Central memory CD4-positive, alpha-beta T cell (primary cell): Measurements from ENCODE around the gene STX2.
"Not testable (repeated sequence)": the region's sequence is repeated elsewhere in the genome, so short reads cannot be mapped to it uniquely, and the experiment has no call there.

Experiments used
- DNase-seq: peaks from one replicate; pipeline ENCODE4 v3.0.0; 2022
- total RNA-seq, 3 experiments: gene quantifications; one replicate each; lab custom pipeline; 2026; lab: John Stamatoyannopoulos, UW

Gene STX2
- total RNA-seq: 31.2 to 60.8 (median 40.3) reads per million in 3 experiments

DNA sequence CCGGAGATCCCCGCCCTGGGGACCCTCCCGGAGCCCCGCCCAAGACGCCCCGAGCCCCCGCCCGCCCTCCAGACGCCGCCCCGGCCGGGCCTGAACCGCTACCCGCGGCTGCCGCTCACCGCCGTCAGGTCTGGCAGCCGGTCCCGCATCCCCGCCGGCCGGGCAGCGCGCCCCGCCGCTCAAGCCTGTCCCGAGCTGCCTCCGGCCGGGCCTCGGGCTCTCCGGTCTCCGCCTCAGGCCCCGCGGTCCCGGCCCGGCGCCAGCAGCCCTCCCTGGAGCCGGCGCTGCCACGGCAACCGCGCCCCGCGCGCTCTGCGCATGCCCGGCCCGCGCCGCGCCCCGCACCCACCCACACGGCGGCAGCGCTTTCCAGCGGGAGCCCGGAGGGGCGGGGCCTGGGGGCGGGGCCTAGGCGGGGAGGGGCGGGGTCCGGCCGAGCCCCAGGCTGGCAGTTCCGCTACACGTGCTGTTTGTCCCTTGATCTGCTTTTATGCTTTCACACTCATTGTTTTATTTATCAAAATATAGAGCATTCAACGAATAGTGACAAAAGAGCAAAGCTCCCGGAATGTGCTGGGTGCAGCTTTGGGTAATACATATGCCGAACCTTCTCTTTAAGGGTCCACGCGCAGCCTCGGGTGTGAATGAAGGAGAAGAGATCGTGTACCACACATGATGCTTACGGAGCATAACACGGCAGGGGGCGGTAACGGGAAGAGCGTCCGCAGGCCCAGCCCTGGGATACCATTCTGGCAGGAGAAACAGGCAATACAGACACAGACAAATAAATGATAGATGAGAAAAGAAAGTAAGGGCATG lies at the start of gene STX2:
STX2 (minus strand) TSS at position 300 of the 819 bp plus-strand sequence; CDS start at position 149, 151 bp downstream.
- peak; percentile 90 for DNase-seq

DNA sequence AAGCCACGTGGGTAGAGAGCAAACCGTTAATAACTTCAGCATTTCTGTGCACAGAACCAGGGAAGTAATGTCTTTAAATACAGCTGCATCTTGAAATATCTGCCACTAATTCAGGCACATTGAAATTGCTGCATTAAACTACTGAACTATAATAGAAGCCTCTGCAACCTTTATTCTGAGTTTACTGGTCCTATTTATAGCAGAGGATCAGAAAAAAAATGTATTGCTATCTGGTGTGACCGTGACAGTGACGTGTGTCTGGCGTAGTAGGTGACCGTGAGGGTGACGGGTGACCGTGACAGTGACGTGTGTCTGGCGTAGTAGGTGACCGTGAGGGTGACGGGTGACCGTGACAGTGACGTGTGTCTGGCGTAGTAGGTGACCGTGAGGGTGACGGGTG lies 48.1 kb upstream of the STX2 start:
- DNase-seq: not testable (repeated sequence)

DNA sequence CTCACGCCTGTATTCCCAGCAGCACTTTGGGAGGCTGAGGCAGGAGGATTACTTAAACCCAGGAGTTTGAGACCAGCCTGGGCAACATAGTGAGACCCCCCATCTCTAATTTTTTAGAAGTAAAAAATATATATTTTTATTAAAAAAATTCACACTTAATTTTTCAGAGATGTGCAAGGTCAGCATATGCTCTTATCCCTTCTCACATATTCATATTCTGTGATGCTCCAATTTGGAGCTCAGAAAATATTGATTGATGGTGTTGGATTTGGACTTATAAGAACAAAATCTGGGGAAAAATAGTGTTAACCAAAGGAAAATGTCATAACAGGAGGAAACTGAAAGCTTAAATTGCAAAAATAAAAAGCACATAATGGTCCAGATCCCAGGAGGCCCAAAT lies 42.5 kb upstream of the STX2 start:
- DNase-seq: no peak

DNA sequence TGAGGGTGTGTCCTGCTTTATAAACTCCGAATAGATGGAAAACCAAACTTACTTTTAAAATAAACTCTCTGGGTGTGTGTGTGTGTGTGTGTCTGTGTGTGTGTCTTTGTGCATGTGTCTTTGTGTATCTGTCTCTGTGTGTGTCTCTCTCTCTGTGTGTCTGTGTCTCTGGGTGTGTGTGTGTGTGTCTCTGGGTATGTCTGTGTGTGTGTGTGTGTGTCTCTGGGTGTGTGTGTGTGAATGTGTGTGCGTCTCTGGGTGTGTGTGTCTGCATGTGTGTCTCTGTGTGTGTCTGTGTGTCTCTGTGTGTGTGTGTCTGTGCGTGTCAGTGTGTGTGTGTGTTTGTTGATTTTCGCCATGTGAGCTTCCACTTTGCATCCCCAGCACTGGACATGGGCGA lies 42.0 kb upstream of the STX2 start:
- no peak for DNase-seq

DNA sequence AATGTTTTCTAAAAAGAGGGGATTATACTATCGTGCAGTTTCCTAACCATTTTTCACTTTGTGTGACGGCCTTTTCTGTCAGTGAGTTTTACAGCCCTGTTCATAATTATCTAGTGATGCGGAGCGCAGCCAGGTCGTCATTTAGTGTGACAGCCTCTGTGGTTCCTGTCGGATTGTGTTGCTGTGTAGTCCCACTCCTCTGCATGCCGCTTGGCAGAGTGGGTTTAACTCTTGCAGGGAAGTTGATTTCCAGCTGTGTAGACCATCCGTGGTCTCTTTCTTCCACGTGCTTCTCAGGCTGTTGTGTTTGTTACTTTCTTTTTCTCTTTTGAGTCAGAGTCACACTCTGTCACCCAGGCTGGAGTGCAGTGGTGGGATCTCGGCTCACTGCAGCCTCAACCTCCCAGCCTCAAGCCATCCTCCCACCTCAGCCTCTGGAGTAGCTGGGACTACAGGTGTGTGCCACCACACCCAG lies 41.4 kb upstream of the STX2 start:
- no peak for DNase-seq

DNA sequence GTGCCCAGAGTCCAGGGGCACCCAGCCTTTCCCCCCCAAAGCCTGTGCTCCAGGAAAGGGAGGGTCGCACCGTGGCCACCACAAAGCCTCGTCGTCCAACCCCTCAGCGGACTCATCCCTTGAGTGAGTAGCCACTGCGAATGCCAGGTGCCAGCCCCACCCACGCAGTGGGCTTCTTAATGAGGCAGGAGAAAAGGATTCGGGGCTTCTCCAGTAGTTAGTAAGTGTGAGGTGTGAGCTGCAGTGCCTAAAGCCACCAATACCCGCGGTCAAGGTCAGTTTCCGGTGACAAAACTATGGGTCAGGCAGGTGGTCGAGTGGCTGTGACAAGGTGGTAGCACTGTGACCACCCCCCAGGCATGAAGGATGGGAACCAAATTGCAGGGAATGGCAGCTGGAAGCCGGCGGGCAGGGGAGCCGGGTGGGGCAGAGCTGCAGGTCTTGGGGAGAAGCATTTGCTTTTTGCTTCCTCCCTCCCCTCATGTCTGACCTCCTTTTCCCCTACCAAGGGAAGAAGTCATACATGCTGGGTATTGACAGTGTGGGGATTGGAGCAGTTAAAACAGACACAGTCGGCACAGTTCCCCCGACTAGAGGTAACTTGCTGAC lies 40.8 kb upstream of the STX2 start:
- DNase-seq: no peak

DNA sequence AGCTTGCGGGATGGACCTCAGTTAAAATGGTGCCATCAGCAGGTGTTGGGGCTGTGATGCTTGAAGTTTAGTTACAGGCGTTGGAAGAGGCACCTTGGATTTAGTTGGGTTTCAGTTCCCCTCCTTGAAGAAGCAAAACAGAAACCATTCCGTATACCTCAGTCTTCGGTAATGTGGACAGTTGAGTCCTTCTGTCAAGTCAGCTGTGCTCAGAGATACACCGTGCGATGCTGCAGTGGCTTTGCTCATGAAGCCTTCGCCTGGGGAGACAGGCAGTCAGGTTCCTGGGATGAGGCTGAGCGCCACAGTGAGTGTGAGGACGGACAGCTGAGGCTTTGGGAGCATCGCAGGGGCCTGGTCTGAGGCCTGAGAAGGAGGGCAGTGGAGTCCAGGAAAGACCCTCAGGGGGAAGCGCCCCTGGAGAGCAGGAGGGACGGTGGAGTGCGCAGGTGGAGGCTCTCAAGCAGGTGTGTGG lies 40.2 kb upstream of the STX2 start:
- DNase-seq: no peak

DNA sequence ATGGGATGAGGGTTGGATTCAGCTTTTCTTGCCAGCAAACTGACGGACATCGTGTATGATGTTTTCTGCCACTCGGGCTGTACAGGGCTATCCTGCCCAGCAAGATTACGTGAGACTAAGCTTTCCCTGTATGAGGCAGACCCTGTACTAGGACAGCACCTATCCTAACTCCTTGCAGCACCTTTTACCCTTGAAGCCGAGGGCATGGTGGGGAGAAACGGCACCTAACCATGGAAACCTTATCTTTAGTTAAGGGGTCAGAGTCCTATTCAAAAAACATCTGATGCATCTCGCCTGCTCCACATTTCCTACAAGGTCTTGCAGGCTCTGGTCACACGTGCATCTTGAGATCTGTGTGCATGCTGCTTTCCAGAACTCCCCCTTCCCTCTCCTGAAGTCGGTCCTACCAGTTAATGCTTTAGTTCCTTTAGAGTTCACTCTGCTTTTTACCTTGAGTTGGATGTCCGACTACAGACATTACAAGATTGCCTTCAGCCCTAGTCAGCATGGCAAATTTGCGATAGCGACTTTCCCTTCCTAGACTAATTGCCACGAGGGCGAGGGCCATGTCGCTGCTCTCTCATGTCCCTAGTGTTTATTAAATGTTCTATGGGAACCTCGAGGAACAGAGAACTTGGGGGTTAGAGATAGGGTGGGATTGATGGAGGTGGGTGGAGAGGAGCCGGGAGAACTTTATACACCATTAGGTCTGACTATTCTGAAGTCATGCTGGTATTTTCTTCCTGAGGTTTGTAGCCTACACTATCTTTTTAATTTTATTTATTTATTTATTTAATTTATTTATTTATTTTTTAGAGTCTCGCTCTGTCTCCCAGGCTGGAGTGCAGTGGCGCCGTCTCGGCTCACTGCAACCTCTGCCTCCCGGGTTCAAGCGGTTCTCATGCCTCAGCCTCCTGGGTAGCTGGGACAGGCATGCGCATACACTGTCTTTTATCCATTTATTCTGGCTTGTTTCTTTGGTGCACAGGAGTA lies 39.4 kb upstream of the STX2 start:
- DNase-seq: no peak

DNA sequence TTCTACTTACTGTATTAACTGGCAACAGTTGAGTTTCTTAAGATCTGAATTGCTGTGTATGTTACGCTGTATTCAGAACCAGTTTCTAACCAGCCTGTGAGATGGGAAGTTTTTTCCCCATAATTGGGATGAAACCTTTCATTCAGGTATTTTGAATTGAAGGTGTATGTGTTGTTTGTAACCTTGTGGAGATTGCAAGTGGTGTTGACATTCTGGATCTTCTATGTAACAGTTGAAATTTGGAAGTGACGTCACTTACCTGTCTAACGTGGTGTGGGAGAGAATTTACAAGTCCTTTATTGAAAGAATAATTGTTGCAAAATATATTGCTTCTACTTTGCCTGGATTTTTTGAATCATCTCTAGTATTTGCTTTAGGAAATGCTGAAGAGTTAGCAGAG lies 38.3 kb upstream of the STX2 start:
- DNase-seq: no peak

DNA sequence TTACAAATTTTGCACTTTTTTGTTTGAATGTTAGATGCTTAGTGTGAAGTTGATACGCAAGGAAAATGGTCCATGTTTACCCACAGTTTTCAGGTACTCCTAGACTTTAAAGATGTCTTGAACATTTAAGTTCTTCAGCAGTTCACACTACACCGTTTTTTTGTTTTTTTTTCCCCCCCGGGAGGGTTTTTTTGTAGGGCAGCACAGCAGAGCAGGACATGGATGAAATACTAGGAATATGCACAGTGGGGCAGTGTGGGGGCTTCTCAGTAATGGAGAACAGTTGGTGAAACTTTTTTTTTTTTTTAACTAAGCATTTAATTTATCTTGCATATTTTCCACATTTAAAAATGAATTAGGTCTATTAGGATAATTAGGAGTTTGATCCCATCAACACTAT lies 37.7 kb upstream of the STX2 start:
- DNase-seq: no peak

DNA sequence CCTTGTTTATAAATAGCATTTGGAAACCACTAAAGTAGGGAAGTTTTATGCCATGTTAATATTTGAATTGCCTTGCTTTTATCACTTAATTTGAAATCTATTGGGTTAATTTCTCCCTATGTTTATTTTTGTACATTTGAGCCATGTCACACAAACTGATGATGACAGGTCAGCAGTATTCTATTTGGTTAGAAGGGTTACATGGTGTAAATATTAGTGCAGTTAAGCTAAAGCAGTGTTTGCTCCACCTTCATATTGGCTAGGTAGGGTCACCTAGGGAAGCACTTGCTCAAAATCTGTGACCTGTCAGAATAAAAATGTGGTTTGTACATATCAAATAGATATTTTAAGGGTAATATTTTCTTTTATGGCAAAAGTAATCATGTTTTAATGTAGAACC lies 37.2 kb upstream of the STX2 start:
- no peak for DNase-seq

DNA sequence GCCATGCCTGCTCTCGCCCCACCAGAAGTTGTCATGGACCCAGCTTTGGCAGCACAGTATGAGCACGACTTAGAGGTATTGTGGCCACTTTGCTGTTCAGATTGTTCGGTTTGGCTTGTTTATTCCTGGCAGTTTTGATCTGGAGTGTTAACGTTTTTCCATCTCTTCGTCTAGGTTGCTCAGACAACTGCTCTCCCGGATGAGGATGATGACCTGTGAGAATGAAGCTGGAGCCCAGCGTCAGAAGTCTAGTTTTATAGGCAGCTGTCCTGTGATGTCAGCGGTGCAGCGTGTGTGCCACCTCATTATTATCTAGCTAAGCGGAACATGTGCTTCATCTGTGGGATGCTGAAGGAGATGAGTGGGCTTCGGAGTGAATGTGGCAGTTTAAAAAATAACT lies 36.7 kb upstream of the STX2 start:
- DNase-seq: not testable (repeated sequence)

DNA sequence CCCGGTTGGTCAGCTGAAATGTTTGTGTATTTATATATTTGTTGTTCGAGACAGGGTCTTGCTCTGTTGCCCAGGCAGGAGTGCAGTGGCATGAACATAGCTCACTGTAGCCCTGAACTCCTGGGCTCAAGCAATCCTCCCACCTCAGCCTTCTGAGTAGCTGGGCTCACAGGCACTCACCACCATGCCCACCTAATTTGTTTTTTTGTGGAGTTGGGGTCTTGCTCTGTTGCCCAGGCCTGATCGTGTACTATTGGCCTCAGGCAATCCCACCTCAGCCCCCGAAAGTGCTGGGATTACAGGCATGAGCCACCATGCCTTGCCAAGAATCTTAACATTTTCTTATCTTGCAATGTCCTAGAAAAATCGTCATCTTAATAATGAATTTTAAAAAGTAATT lies 36.1 kb upstream of the STX2 start:
- DNase-seq: no peak

DNA sequence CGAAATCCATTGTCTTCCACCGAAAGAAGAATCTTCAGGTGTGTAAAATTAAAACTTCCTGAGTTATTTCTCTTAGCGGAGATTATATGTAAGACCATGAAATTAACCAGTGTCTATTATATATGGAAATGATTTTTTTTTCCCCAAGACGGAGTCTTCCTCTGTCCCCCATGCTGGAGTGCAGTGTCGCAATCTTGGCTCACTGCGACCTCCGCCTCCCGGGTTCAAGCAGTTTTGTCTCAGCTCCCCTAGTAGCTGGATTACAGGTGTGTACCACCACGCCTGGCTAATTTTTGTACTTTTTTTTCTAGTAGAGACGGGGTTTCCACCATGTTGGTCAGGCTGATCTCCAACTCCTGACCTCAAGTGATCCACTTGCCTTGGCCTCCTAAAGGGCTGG lies 35.6 kb upstream of the STX2 start:
- DNase-seq: no peak

DNA sequence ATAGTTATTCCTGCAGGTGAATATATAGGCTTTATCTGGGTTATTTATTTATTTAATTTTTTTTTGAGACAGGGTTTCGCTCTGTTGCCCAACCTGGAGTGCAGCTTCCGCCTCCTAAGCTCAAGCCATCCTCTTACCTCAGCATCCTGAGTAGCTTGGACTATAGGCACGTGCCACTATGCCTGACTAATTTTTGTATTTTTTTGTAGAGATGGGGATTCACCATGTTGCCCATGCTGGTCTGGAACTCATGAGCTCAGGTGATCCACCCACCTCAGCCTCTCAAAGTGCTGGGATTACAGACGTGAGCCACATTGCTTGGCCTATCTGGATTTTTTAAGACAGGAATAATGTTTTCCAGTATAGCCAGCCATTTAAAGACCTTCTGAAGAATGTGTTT lies 34.8 kb upstream of the STX2 start:
- DNase-seq: no peak

DNA sequence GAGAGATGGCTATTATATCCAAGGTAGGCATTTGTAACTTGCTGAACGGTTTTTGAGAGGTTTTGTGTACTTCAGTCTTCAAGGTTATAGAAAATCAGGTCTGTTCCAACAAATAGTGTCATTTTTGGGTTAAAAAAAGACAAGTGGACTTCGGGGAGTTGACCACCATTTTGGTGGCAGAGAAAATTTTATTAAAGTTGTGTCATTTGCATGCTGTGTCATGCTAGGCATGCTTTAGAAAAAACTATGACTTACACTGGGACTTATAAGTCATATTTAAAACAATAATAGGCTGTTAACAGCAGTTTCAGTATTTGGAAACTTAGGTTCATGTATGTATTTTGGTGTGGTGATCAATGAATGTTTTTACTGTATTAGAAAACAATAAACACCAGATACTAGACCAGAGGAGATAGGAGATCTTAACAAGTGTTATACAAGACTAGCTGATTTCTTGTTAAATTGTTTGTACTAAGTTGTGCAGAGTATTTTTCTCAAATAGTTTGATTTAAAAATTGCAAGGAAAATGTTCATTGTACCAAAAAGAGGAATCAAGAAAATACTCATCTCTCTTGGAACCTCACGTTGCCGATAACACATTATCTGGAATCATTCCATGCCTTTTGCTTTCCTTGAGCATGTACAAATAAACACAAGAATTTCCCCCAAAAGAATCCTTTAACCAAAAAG lies 34.2 kb upstream of the STX2 start:
- DNase-seq: no peak

DNA sequence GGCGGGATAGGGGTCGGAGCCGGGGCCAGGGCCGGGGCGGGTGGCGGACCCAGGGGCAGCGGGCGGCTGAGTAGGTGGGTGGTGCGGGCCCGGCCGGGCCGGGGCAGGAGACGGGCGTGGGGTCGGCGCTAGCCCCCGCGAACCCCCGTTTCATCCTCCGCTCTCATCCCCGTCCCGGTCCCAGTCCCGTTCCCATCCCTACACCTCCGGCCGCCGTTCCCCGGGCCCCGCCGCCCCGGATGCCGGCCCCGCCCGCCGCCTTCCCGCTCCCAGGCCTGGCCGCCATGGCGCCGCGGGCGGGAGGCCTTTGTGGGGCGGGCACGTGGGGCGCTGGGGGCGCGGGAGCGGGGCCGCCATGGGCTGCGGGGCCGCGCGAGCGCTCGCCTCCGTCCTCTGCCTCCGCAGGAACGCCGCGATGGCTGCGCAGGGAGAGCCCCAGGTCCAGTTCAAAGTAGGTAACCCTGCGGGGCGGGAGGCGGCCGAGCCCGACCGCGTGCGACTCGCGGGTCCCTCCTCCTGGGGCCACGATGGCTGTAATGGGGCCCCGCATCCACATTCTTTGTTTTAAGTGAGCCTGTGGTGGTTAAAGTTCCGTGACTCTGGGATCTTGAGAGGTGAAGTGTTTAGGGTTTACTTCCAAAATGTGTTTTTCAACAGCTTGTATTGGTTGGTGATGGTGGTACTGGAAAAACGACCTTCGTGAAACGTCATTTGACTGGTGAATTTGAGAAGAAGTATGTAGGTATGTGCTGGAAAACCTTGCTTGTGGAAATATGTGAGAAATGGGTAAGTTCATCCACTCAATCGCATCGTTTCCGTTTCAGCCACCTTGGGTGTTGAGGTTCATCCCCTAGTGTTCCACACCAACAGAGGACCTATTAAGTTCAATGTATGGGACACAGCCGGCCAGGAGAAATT lies 33.4 kb upstream of the STX2 start:
- DNase-seq: peak; percentile 50

DNA sequence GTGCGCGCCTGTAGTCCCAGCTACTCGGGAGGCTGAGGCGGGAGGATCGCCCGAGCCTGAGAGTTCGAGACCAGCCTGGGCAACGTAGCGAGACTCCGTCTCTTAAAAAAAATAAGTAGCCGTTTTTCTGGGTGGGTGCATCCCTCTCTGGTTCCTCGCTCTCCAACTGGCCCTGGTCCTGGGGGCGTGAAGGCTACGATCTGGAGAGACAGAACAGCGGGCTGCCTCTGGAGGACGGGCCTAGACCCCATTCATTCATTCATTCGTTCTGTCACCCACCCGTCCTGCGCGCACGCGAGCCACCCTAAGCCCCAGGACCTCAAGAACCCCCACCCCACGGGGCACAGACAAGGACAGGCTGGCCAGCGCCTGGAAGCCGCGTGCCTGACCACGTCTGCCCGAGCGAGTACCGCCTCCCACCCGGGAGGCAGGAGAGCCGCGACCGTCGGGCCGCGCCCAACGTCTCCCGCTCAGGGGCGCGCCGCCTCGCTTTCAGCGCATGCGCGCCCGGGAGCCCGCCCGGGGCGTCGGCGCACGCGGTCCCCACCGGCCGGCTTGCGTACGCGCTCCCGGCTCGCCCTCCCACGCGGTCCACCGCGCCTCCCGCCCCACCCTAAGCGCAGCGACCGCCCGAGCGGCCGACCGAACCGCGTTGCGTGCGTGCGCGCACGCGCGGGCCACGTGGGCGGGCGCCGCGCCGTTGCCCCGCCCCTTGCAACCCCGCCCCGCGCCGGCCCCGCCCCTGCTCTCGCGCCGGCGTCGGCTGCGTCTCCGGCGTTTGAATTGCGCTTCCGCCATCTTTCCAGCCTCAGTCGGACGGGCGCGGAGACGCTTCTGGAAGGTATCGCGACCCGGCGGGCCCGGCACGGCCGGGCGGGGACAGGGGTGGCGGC lies 32.5 kb upstream of the STX2 start, which contains the start of gene RAN:
RAN (plus strand) TSS at position 781 of the 893 bp plus-strand sequence. CDS start 528 bp downstream, outside the sequence.
- DNase-seq: peak; percentile 91

DNA sequence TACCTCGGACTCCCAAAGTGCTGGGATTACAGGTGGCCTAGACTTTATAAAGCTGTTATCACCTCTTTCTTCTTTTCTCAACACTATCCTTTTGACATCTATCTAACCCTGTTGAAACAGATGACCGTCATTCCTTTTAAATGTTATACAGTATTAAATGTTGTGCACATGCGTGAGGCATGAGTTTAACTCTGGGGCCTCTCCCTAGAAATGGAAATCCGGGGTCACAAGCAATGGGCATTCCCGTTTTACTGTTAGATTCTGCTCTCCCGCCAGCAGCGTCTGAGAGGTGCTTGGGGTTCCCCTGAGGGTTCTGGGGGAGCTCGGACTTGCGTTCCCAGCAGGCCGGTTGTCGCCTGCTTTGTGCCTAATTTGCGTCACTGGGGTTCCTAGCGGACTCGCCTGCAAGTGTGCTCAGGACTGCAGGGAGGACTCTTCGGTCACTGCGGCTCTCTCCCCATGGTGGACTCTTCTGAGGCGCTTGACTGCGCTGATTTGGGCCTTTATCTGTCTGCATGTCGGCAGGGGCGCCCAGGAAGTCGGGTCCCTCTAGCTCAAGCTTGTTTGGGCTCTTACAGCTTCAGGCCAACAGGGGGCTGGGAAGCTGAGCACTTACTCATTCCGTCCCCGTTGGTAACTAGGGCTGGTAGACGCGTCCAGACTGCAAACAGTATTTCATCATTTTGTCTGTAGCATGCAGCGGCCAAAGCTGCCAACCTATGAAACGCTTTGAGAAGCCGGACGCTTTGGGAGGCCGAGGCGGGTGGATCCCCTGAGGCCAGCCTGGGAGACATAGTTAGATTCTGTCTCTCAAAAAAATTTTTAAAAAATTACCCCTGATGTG lies 31.6 kb upstream of the STX2 start:
- DNase-seq: peak; percentile 56
